ENCODE measurements around the gene NTRK2.

The NTRK2 gene

DNA sequence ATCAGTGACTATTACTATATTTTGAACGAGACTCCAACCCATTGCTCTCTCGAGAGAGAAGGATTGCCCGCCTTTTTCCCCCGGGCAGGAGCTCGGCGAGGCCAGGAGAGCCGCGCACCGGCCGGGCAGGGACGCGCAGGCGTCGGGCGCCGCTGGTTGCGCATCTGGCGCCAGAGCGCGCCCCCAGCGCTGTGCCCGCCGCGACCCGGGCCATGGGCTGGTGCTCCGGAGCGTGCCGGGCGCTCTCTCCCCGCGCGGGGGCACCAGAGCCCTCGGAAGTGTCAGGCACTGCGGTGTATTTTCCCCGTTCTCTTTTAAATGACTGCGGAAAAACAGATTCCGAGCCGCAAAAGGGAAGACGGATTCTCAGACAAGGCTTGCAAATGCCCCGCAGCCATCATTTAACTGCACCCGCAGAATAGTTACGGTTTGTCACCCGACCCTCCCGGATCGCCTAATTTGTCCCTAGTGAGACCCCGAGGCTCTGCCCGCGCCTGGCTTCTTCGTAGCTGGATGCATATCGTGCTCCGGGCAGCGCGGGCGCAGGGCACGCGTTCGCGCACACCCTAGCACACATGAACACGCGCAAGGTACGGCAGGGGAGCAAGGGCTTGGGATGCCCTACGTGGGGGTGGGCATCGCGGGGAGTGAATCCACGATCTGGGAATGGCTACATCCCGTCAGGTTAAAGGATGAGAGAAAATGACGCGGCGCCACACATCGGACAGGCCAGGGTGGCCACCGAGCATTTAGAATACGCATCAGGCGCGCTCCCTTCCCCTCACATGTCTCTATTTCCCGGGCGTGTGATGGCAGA is 1.1 kb upstream of the NTRK2 start:
- H3K4me3 ChIP-seq (ENCODE audit: low read depth, low read length) = peak overlapping the region; percentile 35
- DNase-seq (ENCODE audit: low read depth) = peak; percentile 36

DNA sequence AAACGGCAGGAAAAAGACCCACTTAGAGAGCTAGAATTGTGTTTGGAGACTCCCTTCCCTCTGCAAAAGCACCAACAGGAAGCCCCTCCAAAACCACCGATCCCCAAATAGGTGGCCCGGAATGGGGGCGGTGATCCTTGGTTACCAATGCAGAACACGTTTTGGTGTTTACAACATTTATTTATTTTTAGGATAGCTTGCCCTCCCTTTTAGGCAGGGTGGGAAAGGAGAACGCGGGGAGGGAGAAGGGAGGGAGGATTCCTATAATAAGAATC is 579 bp upstream of the NTRK2 start:
- TF ChIP-seq, protein P1, sequence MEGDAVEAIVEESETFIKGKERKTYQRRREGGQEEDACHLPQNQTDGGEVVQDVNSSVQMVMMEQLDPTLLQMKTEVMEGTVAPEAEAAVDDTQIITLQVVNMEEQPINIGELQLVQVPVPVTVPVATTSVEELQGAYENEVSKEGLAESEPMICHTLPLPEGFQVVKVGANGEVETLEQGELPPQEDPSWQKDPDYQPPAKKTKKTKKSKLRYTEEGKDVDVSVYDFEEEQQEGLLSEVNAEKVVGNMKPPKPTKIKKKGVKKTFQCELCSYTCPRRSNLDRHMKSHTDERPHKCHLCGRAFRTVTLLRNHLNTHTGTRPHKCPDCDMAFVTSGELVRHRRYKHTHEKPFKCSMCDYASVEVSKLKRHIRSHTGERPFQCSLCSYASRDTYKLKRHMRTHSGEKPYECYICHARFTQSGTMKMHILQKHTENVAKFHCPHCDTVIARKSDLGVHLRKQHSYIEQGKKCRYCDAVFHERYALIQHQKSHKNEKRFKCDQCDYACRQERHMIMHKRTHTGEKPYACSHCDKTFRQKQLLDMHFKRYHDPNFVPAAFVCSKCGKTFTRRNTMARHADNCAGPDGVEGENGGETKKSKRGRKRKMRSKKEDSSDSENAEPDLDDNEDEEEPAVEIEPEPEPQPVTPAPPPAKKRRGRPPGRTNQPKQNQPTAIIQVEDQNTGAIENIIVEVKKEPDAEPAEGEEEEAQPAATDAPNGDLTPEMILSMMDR (conservative IDR thresholded peaks at IDR 0.05; ENCODE audit: low read depth, low read length) = no peak
- peak; percentile 11 for DNase-seq (ENCODE audit: low read depth)
- no peak overlapping the region for H3K4me3 ChIP-seq (ENCODE audit: low read depth, low read length)

More for the DNA sequence above, 1.1 kb upstream of the NTRK2 start:
- TF ChIP-seq, protein P1 (conservative IDR thresholded peaks at IDR 0.05; ENCODE audit: low read depth, low read length) = peak; percentile 37

DNA sequence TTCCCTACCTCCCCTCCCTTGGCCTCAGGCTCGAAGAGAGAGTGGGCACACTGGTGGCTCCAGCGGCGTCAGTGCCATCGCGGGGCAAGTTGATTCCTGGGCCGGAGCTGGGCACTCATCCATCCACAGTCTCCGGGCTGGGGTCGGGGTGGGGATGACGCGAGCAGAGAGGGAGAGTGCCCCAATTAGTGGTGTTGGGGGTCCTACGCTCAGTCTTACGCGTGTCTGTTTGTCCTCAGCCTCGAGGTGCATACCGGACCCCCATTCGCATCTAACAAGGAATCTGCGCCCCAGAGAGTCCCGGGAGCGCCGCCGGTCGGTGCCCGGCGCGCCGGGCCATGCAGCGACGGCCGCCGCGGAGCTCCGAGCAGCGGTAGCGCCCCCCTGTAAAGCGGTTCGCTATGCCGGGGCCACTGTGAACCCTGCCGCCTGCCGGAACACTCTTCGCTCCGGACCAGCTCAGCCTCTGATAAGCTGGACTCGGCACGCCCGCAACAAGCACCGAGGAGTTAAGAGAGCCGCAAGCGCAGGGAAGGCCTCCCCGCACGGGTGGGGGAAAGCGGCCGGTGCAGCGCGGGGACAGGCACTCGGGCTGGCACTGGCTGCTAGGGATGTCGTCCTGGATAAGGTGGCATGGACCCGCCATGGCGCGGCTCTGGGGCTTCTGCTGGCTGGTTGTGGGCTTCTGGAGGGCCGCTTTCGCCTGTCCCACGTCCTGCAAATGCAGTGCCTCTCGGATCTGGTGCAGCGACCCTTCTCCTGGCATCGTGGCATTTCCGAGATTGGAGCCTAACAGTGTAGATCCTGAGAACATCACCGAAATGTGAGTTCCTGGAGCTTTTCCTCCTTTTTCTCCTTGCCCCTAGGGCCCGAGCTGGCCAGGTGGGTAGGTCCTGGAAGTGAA is 861 bp downstream of the NTRK2 start:
- DNase-seq (ENCODE audit: low read depth) = no peak
- no peak overlapping the region for H3K4me3 ChIP-seq (ENCODE audit: low read depth, low read length)
- TF ChIP-seq, protein P1 (conservative IDR thresholded peaks at IDR 0.05; ENCODE audit: low read depth, low read length) = no peak

DNA sequence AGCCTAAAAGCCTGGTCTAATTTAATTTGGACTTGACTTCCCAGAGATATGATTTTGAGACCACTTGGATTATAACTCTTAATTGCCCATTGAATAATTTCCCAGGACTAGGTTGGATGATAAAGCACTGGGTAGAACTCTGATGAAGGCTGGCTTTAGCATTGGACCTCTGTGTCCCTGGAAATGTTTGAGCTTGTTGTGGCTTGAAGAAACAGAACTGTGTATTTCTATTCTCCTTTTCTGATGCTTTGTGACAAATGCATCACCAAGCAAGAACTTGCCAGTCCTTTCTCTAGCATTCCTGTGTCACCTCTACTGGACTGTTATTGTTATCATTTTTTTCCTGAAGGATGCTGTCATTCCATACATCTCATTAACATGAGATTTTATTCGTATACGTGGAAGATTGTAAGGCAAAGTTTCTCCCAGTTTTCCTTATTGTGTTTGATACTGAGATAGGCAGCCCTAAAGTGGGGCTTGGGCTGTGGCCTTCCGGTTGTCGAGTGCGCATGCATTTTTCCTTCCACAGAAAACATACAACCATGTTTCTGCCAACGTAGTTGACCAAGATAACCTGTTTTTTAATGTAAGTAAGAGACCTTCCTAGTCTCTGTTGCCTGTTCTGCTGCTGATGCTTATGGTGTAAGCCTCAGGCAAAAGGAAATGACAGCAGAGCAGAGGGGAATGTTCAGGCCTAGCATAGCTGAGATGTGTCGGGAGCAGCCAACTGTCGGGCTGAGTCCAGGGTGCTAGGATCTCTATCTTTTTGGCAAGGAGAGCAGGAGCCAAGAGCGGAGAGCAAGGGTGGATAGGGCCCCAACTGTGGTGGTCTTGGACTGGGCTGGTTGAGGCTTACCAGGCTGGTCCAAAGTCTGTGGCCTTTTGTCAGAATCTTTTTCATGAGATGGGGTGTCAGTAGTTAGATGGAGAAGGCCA is 2.3 kb downstream of the NTRK2 start:
- TF ChIP-seq, protein P1 (conservative IDR thresholded peaks at IDR 0.05; ENCODE audit: low read depth, low read length) = no peak
- DNase-seq (ENCODE audit: low read depth) = no peak
- no peak overlapping the region for H3K4me3 ChIP-seq (ENCODE audit: low read depth, low read length)

DNA sequence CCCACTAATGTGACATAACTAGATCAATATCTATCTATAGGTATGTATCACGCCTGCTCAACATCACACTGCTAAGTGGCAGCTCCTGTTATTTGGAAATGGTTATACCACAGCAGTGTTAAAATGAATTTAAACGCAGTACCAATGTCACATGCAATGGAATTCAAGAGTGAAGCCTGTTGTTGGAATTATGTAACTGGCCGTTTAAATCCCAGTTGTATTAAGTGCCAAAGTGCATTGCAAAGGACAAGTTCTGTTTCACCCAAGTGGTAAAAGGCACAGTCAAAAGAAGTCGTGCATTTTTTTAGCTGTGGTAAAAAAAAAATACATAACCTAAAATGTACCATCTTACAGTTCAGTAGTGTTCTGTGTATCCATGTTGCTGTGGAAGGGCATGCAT is 4.3 kb downstream of the NTRK2 start:
- TF ChIP-seq, protein P1 (conservative IDR thresholded peaks at IDR 0.05; ENCODE audit: low read depth, low read length) = no peak
- no peak overlapping the region for H3K4me3 ChIP-seq (ENCODE audit: low read depth, low read length)
- no peak for DNase-seq (ENCODE audit: low read depth)

DNA sequence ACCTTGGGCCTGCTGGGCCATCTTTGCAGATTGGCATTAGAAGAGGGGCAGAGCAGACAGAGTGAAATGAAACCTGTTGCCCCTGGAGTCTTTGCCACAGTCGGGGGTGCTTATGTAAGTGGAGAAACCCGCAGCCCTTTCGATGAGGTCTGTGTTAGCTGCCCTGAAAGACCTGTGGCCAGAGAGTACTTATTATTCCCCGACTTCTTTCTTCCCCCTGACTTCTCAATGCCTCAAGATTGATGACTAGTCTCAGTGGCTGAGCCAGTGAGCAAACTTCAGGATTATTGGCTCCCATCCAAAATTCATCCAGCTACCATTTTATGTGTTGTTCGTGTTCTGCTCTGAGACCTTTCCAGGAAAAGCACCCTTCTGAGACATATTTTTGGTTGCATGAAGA is 7.6 kb downstream of the NTRK2 start:
- TF ChIP-seq, protein P1 (conservative IDR thresholded peaks at IDR 0.05; ENCODE audit: low read depth, low read length) = no peak
- H3K4me3 ChIP-seq (ENCODE audit: low read depth, low read length) = no peak overlapping the region
- DNase-seq (ENCODE audit: low read depth) = no peak
